HG03354 (cell line): ENCODE results near the gene ATP13A1.
A peak's percentile ranks its signal among the peaks of the same experiment; 100 is the strongest.

Source experiments
- ATAC-seq: cut with Tn5 transposase; IDR thresholded peaks from one replicate; pipeline ENCODE4 v1.9.1; 2021; ENCODE audit warnings: mild to moderate bottlenecking; ENCODE audit not compliant: unreplicated experiment, poor library complexity, severe bottlenecking

The ATP13A1 gene

GRCh38 chr19:19597809-19598306 lies 65.6 kb downstream of the ATP13A1 start:
- peak; percentile 71 for ATAC-seq
